GM12872 (cell line): ENCODE measurements around the gene CCDC178.

Experiments
- CTCF ChIP-seq: IDR thresholded peaks from 3 replicates; pipeline ENCODE4 v1.5.1; 2011; ENCODE audit warnings: low read depth, mild to moderate bottlenecking, low read length, moderate library complexity; ENCODE audit not compliant: insufficient read depth

The CCDC178 gene

GRCh38 chr18:33090461-33090860 lies 350.1 kb downstream of the CCDC178 start:
- TF ChIP-seq CTCF, result no peak

DNA sequence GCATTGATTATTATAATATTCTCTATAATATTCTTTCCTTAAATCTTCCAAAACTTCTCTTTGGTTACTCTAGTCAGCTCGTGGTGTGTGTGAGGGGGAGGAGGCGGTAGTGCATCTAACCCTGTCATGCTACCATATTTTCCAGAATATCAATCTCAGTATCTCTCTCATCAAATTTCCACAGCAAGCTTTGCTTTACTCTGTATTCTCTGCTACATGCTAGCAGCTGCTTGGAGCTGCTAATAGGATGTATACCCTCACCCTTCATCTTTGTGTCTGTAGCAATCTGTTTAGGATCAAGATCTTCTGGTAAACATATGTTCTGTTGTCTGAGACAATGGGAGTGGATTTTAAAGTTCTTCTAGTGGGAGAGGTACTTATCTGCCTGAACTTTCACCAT lies 363.9 kb downstream of the CCDC178 start:
- TF ChIP-seq CTCF, result no peak

- TF ChIP-seq CTCF, result no peak
Observed at GRCh38 chr18:33074125-33074524, 366.4 kb downstream of the CCDC178 start.

GRCh38 chr18:33062834-33063364 lies 377.6 kb downstream of the CCDC178 start:
- TF ChIP-seq CTCF, result no peak

DNA sequence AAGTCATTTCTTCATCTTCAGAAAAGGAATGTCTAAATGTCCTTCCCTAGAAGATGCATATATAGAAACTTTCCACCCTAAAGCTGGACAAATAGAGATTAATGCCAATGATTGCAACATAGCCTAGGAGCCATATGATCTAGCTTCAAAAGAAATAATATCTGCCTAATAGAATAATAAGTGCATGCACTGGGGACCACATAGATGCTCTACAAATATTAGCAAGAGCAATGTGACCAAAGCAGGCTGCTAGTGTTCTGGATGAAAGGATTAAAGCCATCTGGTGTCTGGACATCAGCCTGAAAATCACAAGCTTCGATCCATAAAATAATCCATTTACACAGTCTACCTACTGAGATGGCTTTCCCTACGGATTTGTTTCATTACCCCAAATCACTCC lies 387.6 kb downstream of the CCDC178 start:
- no peak for TF ChIP-seq CTCF

DNA sequence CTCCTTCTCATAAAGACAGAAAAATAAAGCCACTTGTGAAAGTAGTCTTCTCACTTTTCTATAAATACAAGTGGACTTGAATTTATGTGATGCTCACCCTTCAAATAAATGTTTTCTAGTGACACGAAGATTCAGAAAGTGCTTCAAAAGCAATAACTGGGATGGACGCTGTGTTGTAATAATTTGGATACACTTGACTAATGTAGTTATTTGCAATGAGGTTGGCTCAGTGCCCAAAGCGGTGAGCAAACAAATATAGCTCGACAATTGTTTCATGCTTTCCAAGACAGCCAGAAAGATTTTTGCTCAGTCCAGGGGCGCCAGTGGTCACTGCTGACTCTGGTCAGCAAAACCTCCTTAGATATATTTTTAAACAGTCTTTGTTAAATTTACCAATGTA lies 389.1 kb downstream of the CCDC178 start:
- no peak for TF ChIP-seq CTCF

GRCh38 chr18:33040213-33040612 lies 400.3 kb downstream of the CCDC178 start:
- TF ChIP-seq CTCF, result no peak
